GM23338 (cell line): ENCODE results near the gene SUPT5H. TPM values are rescaled to one million over a fixed set of nuclear protein-coding genes. Genes with fewer than 3 reads are reported as not detected.
A peak's percentile ranks its signal among the peaks of the same experiment; 100 is the strongest.

Experiments used
- ATAC-seq: fragments of 200-7000 bp; cut with Tn5 transposase; 3 replicates; pipeline ENCODE4 v1.9.1; 2020
- DNase-seq: peaks from one replicate; pipeline ENCODE4 v3.0.0-alpha.2; 2015; ENCODE audit warnings: low spot score
- H2AFZ ChIP-seq: fragments of 200-600 bp; sonication (generic); 2 replicates; pipeline ENCODE4 v1.8.0; 2016; ENCODE audit warnings: antibody characterized with exemption, mild to moderate bottlenecking, moderate library complexity
- H3F3A ChIP-seq: fragments of 200-600 bp; sonication (generic); replicated peaks from 2 replicates; pipeline ENCODE4 v1.8.0; 2017; ENCODE audit warnings: antibody characterized with exemption, mixed run types, low read depth
- H3K27ac ChIP-seq: fragments of 200-600 bp; sonication (generic); 2 replicates; pipeline ENCODE4 v1.6.1; 2016; ENCODE audit warnings: low read depth
- H3K27me3 ChIP-seq: fragments of 200-600 bp; sonication (generic); 2 replicates; pipeline ENCODE4 v1.8.0; 2016; ENCODE audit warnings: mild to moderate bottlenecking, mixed run types, moderate library complexity; ENCODE audit not compliant: insufficient read depth
- H3K36me3 ChIP-seq: fragments of 200-600 bp; sonication (generic); 2 replicates; pipeline ENCODE4 v1.8.0; 2016; ENCODE audit warnings: mild to moderate bottlenecking; ENCODE audit not compliant: insufficient read depth
- H3K4me1 ChIP-seq: fragments of 200-600 bp; sonication (generic); 2 replicates; pipeline ENCODE4 v1.8.0; 2016; ENCODE audit warnings: mild to moderate bottlenecking, moderate library complexity; ENCODE audit not compliant: insufficient read depth
- H3K4me2 ChIP-seq: fragments of 200-600 bp; sonication (generic); 2 replicates; pipeline ENCODE4 v1.7.1; 2017; ENCODE audit warnings: mixed run types
- H3K4me3 ChIP-seq: fragments of 200-600 bp; sonication (generic); 2 replicates; pipeline ENCODE4 v1.6.1; 2016; ENCODE audit warnings: mixed run types
- H3K79me2 ChIP-seq: fragments of 200-600 bp; sonication (generic); replicated peaks from 2 replicates; pipeline ENCODE4 v1.8.0; 2017; ENCODE audit warnings: mild to moderate bottlenecking; ENCODE audit not compliant: insufficient read depth
- H3K9me2 ChIP-seq: fragments of 200-600 bp; sonication (generic); 2 replicates; pipeline ENCODE4 v1.8.0; 2017; ENCODE audit not compliant: insufficient read depth
- H4K20me1 ChIP-seq: fragments of 200-600 bp; sonication (generic); replicated peaks from 2 replicates; pipeline ENCODE4 v1.8.0; 2017; ENCODE audit warnings: mild to moderate bottlenecking; ENCODE audit not compliant: insufficient read depth
- H3K27ac Mint-ChIP-seq: 2 replicates; pipeline ENCODE4 v1.8.0; 2020; ENCODE audit warnings: inconsistent platforms, mild to moderate bottlenecking, moderate library complexity, mixed read lengths
- H3K27me3 Mint-ChIP-seq: 3 replicates; pipeline ENCODE4 v1.8.0; 2022; ENCODE audit warnings: low read depth, mild to moderate bottlenecking, moderate library complexity, mixed read lengths, inconsistent platforms; ENCODE audit not compliant: insufficient read depth, poor library complexity
- H3K36me3 Mint-ChIP-seq: 3 replicates; pipeline ENCODE4 v1.8.0; 2021; ENCODE audit warnings: low read depth, mild to moderate bottlenecking, inconsistent platforms, moderate library complexity, mixed read lengths
- H3K4me1 Mint-ChIP-seq: 3 replicates; pipeline ENCODE4 v1.8.0; 2020; ENCODE audit warnings: mild to moderate bottlenecking, inconsistent platforms, mixed read lengths
- H3K4me3 Mint-ChIP-seq: 3 replicates; pipeline ENCODE4 v1.8.0; 2021; ENCODE audit warnings: moderate library complexity, mild to moderate bottlenecking, inconsistent platforms, mixed read lengths
- H3K9me3 Mint-ChIP-seq: 3 replicates; pipeline ENCODE4 v1.8.0; 2020; ENCODE audit warnings: moderate library complexity, mild to moderate bottlenecking, inconsistent platforms, mixed read lengths
- CREB1 ChIP-seq: fragments of 250-450 bp; sonication (Bioruptor Pico); IDR thresholded peaks from 2 replicates; pipeline ENCODE4 v1.5.0; 2020; ENCODE audit warnings: low read depth, mild to moderate bottlenecking, moderate library complexity
- EZH2 ChIP-seq: fragments of 200-600 bp; sonication (generic); IDR thresholded peaks from one replicate; pipeline ENCODE4 v1.8.0; 2017; ENCODE audit warnings: antibody characterized with exemption, mild to moderate bottlenecking, low read depth; ENCODE audit not compliant: unreplicated experiment
- EZH2phosphoT487 ChIP-seq: fragments of 200-600 bp; sonication (generic); IDR thresholded peaks from one replicate; pipeline ENCODE4 v1.8.1; 2018; ENCODE audit warnings: antibody characterized with exemption; ENCODE audit not compliant: unreplicated experiment
- JUNB ChIP-seq: IDR thresholded peaks from one replicate; pipeline ENCODE4 v1.6.1; 2016; ENCODE audit warnings: antibody characterized with exemption; ENCODE audit not compliant: unreplicated experiment
- NANOG ChIP-seq: IDR thresholded peaks from 2 replicates; pipeline ENCODE4 v1.6.1; 2016; ENCODE audit warnings: antibody characterized with exemption, borderline replicate concordance
- POLR2AphosphoS5 ChIP-seq: IDR thresholded peaks from 2 replicates; pipeline ENCODE4 v1.6.1; 2016; ENCODE audit warnings: antibody characterized with exemption, low read depth
- REST ChIP-seq: IDR thresholded peaks from one replicate; pipeline ENCODE4 v1.6.1; 2018; ENCODE audit warnings: antibody characterized with exemption; ENCODE audit not compliant: unreplicated experiment
- STAT1 ChIP-seq: IDR thresholded peaks from one replicate; pipeline ENCODE4 v1.6.1; 2016; ENCODE audit warnings: antibody characterized with exemption; ENCODE audit not compliant: unreplicated experiment
- ZNF114 ChIP-seq: fragments of 250-450 bp; sonication (Bioruptor Pico); IDR thresholded peaks from 2 replicates; pipeline ENCODE4 v1.5.0; 2020; ENCODE audit warnings: mild to moderate bottlenecking, moderate library complexity
- ZNF331 ChIP-seq: fragments of 250-450 bp; sonication (Bioruptor Pico); IDR thresholded peaks from 2 replicates; pipeline ENCODE4 v1.5.0; 2020; ENCODE audit warnings: low read depth, mild to moderate bottlenecking, moderate library complexity
- polyA plus RNA-seq: library from polyadenylated mRNA; unstranded; fragments of >200 nt; fragmentation: Nextera tagmentation; extraction: Ambion mirVana; gene quantifications from 2 replicates; pipeline ENCODE4 v1.2.1, GENCODE V29; 2016
- total RNA-seq: library from RNA; depleted of rRNA; stranded (reverse); fragments of >200 nt; shearing (Covaris generic); gene quantifications from 2 replicates; pipeline ENCODE4 v1.2.3, GENCODE V29; 2014
- TF ChIP-seq, protein P1 (sequence below), 2 experiments: fragments of 200-600 bp in 1 of 2; sonication (generic) in 1 of 2; conservative IDR thresholded peaks; 2 replicates each; pipeline versions ENCODE4 v1.5.1 to v1.6.1; 2016 to 2017; ENCODE audit warnings: antibody characterized with exemption in 2 of 2, low read depth in 2 of 2, mild to moderate bottlenecking in 2 of 2, moderate library complexity in 1 of 2
- TF ChIP-seq, protein P2 (sequence below): IDR thresholded peaks from 2 replicates; pipeline ENCODE4 v1.6.1; 2016; ENCODE audit warnings: antibody characterized with exemption

The SUPT5H gene
- total and polyA plus RNA-seq, 2 experiments from 2014 or later: 108 to 150 TPM

DNA sequence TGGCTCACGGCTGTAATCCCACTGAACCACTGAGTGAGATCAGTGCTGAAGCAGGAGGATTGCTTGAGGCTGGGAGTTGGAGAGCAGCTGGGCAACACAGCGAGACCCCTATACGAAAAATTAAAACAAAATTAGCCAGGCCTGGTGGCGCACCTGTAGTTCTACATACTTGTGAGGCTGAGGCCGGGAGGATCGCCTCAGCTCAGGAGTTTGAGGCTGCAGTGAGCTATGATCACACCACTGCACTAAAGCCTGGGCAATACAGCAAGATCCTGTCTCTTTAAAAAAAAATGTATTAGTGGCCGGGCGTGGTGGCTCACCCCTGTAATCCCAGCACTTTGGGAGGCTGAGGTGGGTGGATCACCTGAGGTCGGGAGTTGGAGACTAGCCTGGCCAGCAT, 63.2 kb downstream of the SUPT5H start:
- peaks cover 65% of the 10 kb centered on the region for H3K27me3 Mint-ChIP-seq
- Histone ChIP-seq H4K20me1 (no peaks in the 10 kb centered on the region), H3K4me3 (peak overlapping the region; percentile 79; the same call in 1 of the 2 replicates), H2AFZ (no peak overlapping the region), H3K9me2 (no peaks in the 10 kb centered on the region), H3K27me3 (peaks cover 71% of the 10 kb centered on the region), H3K4me1 (peaks cover 4% of the 10 kb centered on the region), H3K4me2 (no peak overlapping the region), H3K27ac (no peak overlapping the region), H3K36me3 (no peaks in the 10 kb centered on the region), H3K79me2 (no peaks in the 10 kb centered on the region), H3F3A (peaks cover 20% of the 10 kb centered on the region; the same call in 1 of the 2 replicates)
- TF ChIP-seq STAT1 (no peak), EZH2 (no peak), CREB1 (CRISPR knock-in tag) (no peak), ZNF114 (no peak), JUNB (no peak)
- H3K27ac Mint-ChIP-seq: no peak overlapping the region
- DNase-seq (no peak), ATAC-seq (no peak)
- H3K36me3 Mint-ChIP-seq: peaks cover 7% of the 10 kb centered on the region; the same call in 2 of the 3 replicates
- H3K4me3 Mint-ChIP-seq: peak overlapping the region; percentile 64; the same call in 1 of the 3 replicates
- H3K4me1 Mint-ChIP-seq: peaks cover 6% of the 10 kb centered on the region
- peaks cover 13% of the 10 kb centered on the region for H3K9me3 Mint-ChIP-seq

GRCh38 chr19:39509233-39509632, 63.9 kb downstream of the SUPT5H start:
- DNase-seq (no peak), ATAC-seq (no peak)
- H3K27ac Mint-ChIP-seq: no peak overlapping the region
- H3K4me3 ChIP-seq: no peak overlapping the region
- H3K79me2 ChIP-seq: no peaks in the 10 kb centered on the region
- peaks cover 62% of the 10 kb centered on the region for H3K27me3 Mint-ChIP-seq
- no peak overlapping the region; the same call in 2 of the 3 replicates for H3K4me3 Mint-ChIP-seq
- H3K27ac ChIP-seq: no peak overlapping the region
- no peaks in the 10 kb centered on the region for H3K9me2 ChIP-seq
- H4K20me1 ChIP-seq: no peaks in the 10 kb centered on the region
- H3K27me3 ChIP-seq: peaks cover 71% of the 10 kb centered on the region
- peaks cover 6% of the 10 kb centered on the region for H3K4me1 Mint-ChIP-seq
- no peak overlapping the region for H2AFZ ChIP-seq
- no peak overlapping the region for H3K4me2 ChIP-seq
- no peaks in the 10 kb centered on the region for H3K36me3 ChIP-seq
- peaks cover 3% of the 10 kb centered on the region; the same call in 2 of the 3 replicates for H3K36me3 Mint-ChIP-seq
- H3K4me1 ChIP-seq: peaks cover 4% of the 10 kb centered on the region
- peaks cover 11% of the 10 kb centered on the region for H3K9me3 Mint-ChIP-seq
- H3F3A ChIP-seq: peaks cover 26% of the 10 kb centered on the region; the same call in 1 of the 2 replicates
- TF ChIP-seq JUNB (no peak), CREB1 (CRISPR knock-in tag) (no peak), ZNF114 (no peak), NANOG (no peak), REST (no peak), STAT1 (no peak), ZNF331 (no peak), POLR2AphosphoS5 (no peak), EZH2 (no peak), EZH2phosphoT487 (no peak)
- TF ChIP-seq, protein P1, sequence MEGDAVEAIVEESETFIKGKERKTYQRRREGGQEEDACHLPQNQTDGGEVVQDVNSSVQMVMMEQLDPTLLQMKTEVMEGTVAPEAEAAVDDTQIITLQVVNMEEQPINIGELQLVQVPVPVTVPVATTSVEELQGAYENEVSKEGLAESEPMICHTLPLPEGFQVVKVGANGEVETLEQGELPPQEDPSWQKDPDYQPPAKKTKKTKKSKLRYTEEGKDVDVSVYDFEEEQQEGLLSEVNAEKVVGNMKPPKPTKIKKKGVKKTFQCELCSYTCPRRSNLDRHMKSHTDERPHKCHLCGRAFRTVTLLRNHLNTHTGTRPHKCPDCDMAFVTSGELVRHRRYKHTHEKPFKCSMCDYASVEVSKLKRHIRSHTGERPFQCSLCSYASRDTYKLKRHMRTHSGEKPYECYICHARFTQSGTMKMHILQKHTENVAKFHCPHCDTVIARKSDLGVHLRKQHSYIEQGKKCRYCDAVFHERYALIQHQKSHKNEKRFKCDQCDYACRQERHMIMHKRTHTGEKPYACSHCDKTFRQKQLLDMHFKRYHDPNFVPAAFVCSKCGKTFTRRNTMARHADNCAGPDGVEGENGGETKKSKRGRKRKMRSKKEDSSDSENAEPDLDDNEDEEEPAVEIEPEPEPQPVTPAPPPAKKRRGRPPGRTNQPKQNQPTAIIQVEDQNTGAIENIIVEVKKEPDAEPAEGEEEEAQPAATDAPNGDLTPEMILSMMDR (conservative IDR thresholded peaks at IDR 0.05; ENCODE audit: low read depth in 2 of 2): no peak
- TF ChIP-seq, protein P2, sequence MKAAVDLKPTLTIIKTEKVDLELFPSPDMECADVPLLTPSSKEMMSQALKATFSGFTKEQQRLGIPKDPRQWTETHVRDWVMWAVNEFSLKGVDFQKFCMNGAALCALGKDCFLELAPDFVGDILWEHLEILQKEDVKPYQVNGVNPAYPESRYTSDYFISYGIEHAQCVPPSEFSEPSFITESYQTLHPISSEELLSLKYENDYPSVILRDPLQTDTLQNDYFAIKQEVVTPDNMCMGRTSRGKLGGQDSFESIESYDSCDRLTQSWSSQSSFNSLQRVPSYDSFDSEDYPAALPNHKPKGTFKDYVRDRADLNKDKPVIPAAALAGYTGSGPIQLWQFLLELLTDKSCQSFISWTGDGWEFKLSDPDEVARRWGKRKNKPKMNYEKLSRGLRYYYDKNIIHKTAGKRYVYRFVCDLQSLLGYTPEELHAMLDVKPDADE: no peak
